Erythroblast (primary cell): ENCODE results near the gene TUBB3.
"Not testable (repeated sequence)": the region's sequence is repeated elsewhere in the genome, so short reads cannot be mapped to it uniquely, and the experiment has no call there.

Source experiments
- GATA1 ChIP-seq: IDR thresholded peaks from 2 replicates; pipeline ENCODE4 v1.6.1; 2011; ENCODE audit warnings: low read depth, mild to moderate bottlenecking, control low read depth, low read length, moderate library complexity
- POLR2A ChIP-seq: IDR thresholded peaks from 2 replicates; pipeline ENCODE4 v1.6.1; 2011; ENCODE audit warnings: mild to moderate bottlenecking, low read length

DNA sequence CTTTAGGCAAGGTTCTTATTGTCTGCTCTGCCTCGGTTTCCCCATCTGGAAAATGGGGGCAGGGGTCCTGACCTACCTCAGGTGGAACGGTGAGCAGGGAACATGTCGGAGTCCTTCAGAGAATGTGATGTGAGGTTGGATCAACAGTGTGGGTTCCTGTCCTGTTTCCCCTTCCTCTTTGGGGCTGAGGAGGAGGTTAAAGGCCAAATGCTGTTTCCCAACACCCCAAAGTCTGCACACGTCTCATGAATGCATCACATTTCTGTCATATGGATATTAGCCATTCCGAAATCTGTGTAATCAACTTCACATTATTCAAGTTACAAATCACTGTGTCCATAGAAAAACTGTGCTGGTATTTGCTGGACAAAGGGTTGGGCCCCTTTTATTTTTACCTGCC is 44.3 kb downstream of the TUBB3 start:
- not testable (repeated sequence) for TF ChIP-seq POLR2A, GATA1
